ENCODE results near the gene SPI1.

SPI1 gene

GRCh38 chr11:47409440-47410369 is 31.4 kb upstream of the SPI1 start:
- TF ChIP-seq CTCF (conservative IDR thresholded peaks at IDR 0.05; ENCODE audit: low read depth, low read length): no peak
- Histone ChIP-seq H4K20me1 (ENCODE audit: insufficient read depth) (no peaks in the 10 kb centered on the region), H3K4me3 (IDR thresholded peaks at IDR 0.05; ENCODE audit: insufficient read depth, low read depth, low read length) (no peak overlapping the region), H3K27ac (no peak overlapping the region), H3K27me3 (ENCODE audit: insufficient read depth, low read depth) (no peaks in the 10 kb centered on the region), H2AFZ (ENCODE audit: low read depth) (no peak overlapping the region), H3K9ac (no peak overlapping the region), H3K4me1 (ENCODE audit: low read depth, poor library complexity, severe bottlenecking) (peaks cover 7% of the 10 kb centered on the region), H3K4me2 (peak overlapping the region; percentile 100; the same call in 1 of the 2 replicates), H3K79me2 (ENCODE audit: insufficient read depth, low read depth) (no peaks in the 10 kb centered on the region), H3K36me3 (ENCODE audit: insufficient read depth) (no peaks in the 10 kb centered on the region)

- Histone ChIP-seq H3K79me2 (ENCODE audit: insufficient read depth, low read depth) (no peaks in the 10 kb centered on the region), H3K27me3 (ENCODE audit: insufficient read depth, low read depth) (no peaks in the 10 kb centered on the region), H4K20me1 (ENCODE audit: insufficient read depth) (no peaks in the 10 kb centered on the region), H3K9ac (peak overlapping the region; percentile 37; the same call in 1 of the 2 replicates), H3K4me3 (IDR thresholded peaks at IDR 0.05; ENCODE audit: insufficient read depth, low read depth, low read length) (no peak overlapping the region), H3K36me3 (ENCODE audit: insufficient read depth) (no peaks in the 10 kb centered on the region), H3K4me1 (ENCODE audit: low read depth, poor library complexity, severe bottlenecking) (peaks cover 7% of the 10 kb centered on the region), H3K4me2 (peak overlapping the region; percentile 100), H2AFZ (ENCODE audit: low read depth) (peak overlapping the region; percentile 82), H3K27ac (no peak overlapping the region)
- no peak for TF ChIP-seq CTCF (conservative IDR thresholded peaks at IDR 0.05; ENCODE audit: low read depth, low read length)
Observed at GRCh38 chr11:47408598-47409439, 30.5 kb upstream of the SPI1 start.

GRCh38 chr11:47407746-47408590 is 29.6 kb upstream of the SPI1 start, which contains the start of gene SLC39A13:
Gene SLC39A13 (plus strand): TSS chr11:47408590. CDS start chr11:47410095, 1,505 bp downstream.
- Histone ChIP-seq H4K20me1 (ENCODE audit: insufficient read depth) (no peaks in the 10 kb centered on the region), H3K79me2 (ENCODE audit: insufficient read depth, low read depth) (no peaks in the 10 kb centered on the region), H3K27me3 (ENCODE audit: insufficient read depth, low read depth) (no peaks in the 10 kb centered on the region), H3K9ac (peak within 1 kb of the TSS; percentile 62; the same call in 1 of the 2 replicates), H3K36me3 (ENCODE audit: insufficient read depth) (no peaks in the 10 kb centered on the region), H3K4me2 (peak within 1 kb of the TSS; percentile 100), H3K4me1 (ENCODE audit: low read depth, poor library complexity, severe bottlenecking) (peaks cover 7% of the 10 kb centered on the region), H2AFZ (ENCODE audit: low read depth) (peak within 1 kb of the TSS; percentile 82), H3K27ac (peak within 1 kb of the TSS; percentile 48), H3K4me3 (IDR thresholded peaks at IDR 0.05; ENCODE audit: insufficient read depth, low read depth, low read length) (no peak within 1 kb of the TSS)
- peak; percentile 65 for TF ChIP-seq CTCF (conservative IDR thresholded peaks at IDR 0.05; ENCODE audit: low read depth, low read length)

Measured in KMS-11 (cell line).